SK-N-SH treated with all-trans-retinoic acid at 6 μM for 48 hours (cell line): ENCODE measurements around the gene CMTR1.

ENCODE experiments used
- ATAC-seq: fragments of 200-7000 bp; cut with Tn5 transposase; 3 replicates; pipeline ENCODE4 v1.9.1; 2020; ENCODE audit warnings: mild to moderate bottlenecking, moderate library complexity
- ARNTL ChIP-seq: fragments of 450-650 bp; formaldehyde crosslinking; IDR thresholded peaks from 2 replicates; pipeline ENCODE4 v1.5.0; 2020; ENCODE audit warnings: low read depth, mild to moderate bottlenecking, moderate library complexity, borderline replicate concordance
- CREB5 ChIP-seq: fragments of 250-450 bp; sonication (Bioruptor Pico); IDR thresholded peaks from 2 replicates; pipeline ENCODE4 v1.5.1; 2020; ENCODE audit warnings: low read depth, mild to moderate bottlenecking, moderate library complexity
- CSRNP3 ChIP-seq: fragments of 250-450 bp; sonication (Bioruptor Pico); IDR thresholded peaks from 2 replicates; pipeline ENCODE4 v1.5.1; 2021; ENCODE audit warnings: mild to moderate bottlenecking, moderate library complexity
- ESRRG ChIP-seq: fragments of 250-450 bp; sonication (Bioruptor Pico); IDR thresholded peaks from 2 replicates; pipeline ENCODE4 v1.6.1; 2021; ENCODE audit warnings: mild to moderate bottlenecking
- GLIS3 ChIP-seq: fragments of 250-450 bp; sonication (Bioruptor Pico); IDR thresholded peaks from 2 replicates; pipeline ENCODE4 v1.5.0; 2020; ENCODE audit warnings: mild to moderate bottlenecking, moderate library complexity
- ISL1 ChIP-seq: fragments of 250-450 bp; sonication (Bioruptor Pico); IDR thresholded peaks from 2 replicates; pipeline ENCODE4 v2.1.2; 2022; ENCODE audit warnings: mild to moderate bottlenecking, moderate library complexity
- OSR1 ChIP-seq: fragments of 250-450 bp; sonication (Bioruptor Pico); IDR thresholded peaks from 2 replicates; pipeline ENCODE4 v1.8.0; 2022; ENCODE audit warnings: moderate library complexity, mild to moderate bottlenecking, inconsistent platforms
- PATZ1 ChIP-seq: fragments of 250-450 bp; sonication (Bioruptor Pico); IDR thresholded peaks from 2 replicates; pipeline ENCODE4 v1.8.0; 2020; ENCODE audit warnings: mild to moderate bottlenecking, moderate library complexity, borderline replicate concordance
- PPARA ChIP-seq: fragments of 250-450 bp; sonication (Bioruptor Pico); IDR thresholded peaks from 2 replicates; pipeline ENCODE4 v1.5.0; 2020; ENCODE audit warnings: mild to moderate bottlenecking, borderline replicate concordance
- RARB ChIP-seq: fragments of 250-450 bp; sonication (Bioruptor Pico); IDR thresholded peaks from 2 replicates; pipeline ENCODE4 v1.8.0; 2021; ENCODE audit warnings: mild to moderate bottlenecking, moderate library complexity
- SNAI2 ChIP-seq: fragments of 250-450 bp; sonication (Bioruptor Pico); IDR thresholded peaks from 2 replicates; pipeline ENCODE4 v1.5.0; 2020; ENCODE audit warnings: mild to moderate bottlenecking, moderate library complexity
- TCF4 ChIP-seq: fragments of 250-450 bp; sonication (Bioruptor Pico); IDR thresholded peaks from 2 replicates; pipeline ENCODE4 v1.8.0; 2021; ENCODE audit warnings: mild to moderate bottlenecking, moderate library complexity, borderline replicate concordance
- TOX ChIP-seq: fragments of 250-450 bp; sonication (Bioruptor Pico); IDR thresholded peaks from 2 replicates; pipeline ENCODE4 v1.8.0; 2021; ENCODE audit warnings: mild to moderate bottlenecking, moderate library complexity, borderline replicate concordance
- TSHZ2 ChIP-seq: fragments of 250-450 bp; sonication (Bioruptor Pico); IDR thresholded peaks from 2 replicates; pipeline ENCODE4 v1.5.0; 2020; ENCODE audit warnings: mild to moderate bottlenecking, moderate library complexity
- ZC3H10 ChIP-seq: fragments of 250-450 bp; sonication (Bioruptor Pico); IDR thresholded peaks from 2 replicates; pipeline ENCODE4 v1.5.1; 2021; ENCODE audit warnings: mild to moderate bottlenecking, moderate library complexity
- ZFP3 ChIP-seq: fragments of 250-450 bp; sonication (Bioruptor Pico); IDR thresholded peaks from 2 replicates; pipeline ENCODE4 v1.5.0; 2020; ENCODE audit warnings: mild to moderate bottlenecking, moderate library complexity
- ZFP30 ChIP-seq: fragments of 450-650 bp; formaldehyde crosslinking; IDR thresholded peaks from 2 replicates; pipeline ENCODE4 v1.5.0; 2022; ENCODE audit warnings: mild to moderate bottlenecking, moderate library complexity
- ZNF565 ChIP-seq: fragments of 450-650 bp; formaldehyde crosslinking; conservative IDR thresholded peaks from 2 replicates; pipeline ENCODE4 v1.5.0; 2020; ENCODE audit warnings: low read depth, mild to moderate bottlenecking, moderate library complexity
- ZNF70 ChIP-seq: fragments of 450-650 bp; formaldehyde crosslinking; IDR thresholded peaks from 2 replicates; pipeline ENCODE4 v1.5.0; 2020; ENCODE audit warnings: mild to moderate bottlenecking, moderate library complexity
- ZNF8 ChIP-seq: fragments of 450-650 bp; formaldehyde crosslinking; IDR thresholded peaks from 2 replicates; pipeline ENCODE4 v1.5.0; 2020; ENCODE audit warnings: mild to moderate bottlenecking, moderate library complexity

The CMTR1 gene

GRCh38 chr6:37463110-37463509 lies 30.1 kb downstream of the CMTR1 start:
- ATAC-seq = no peak
- TF ChIP-seq TOX (CRISPR knock-in tag) (no peak), ZNF8 (no peak), ZFP3 (CRISPR knock-in tag) (no peak), CREB5 (no peak), SNAI2 (no peak), PATZ1 (CRISPR knock-in tag) (no peak), ESRRG (CRISPR knock-in tag) (no peak), ZC3H10 (CRISPR knock-in tag) (no peak), ISL1 (CRISPR knock-in tag) (no peak), ZFP30 (no peak), CSRNP3 (no peak), TCF4 (CRISPR knock-in tag) (no peak), RARB (CRISPR knock-in tag) (no peak), OSR1 (CRISPR knock-in tag) (no peak), ARNTL (no peak), PPARA (no peak), ZNF565 (CRISPR knock-in tag) (no peak)

GRCh38 chr6:37467718-37468117 lies 34.7 kb downstream of the CMTR1 start:
- no peak for TF ChIP-seq TOX (CRISPR knock-in tag)
- TF ChIP-seq RARB (CRISPR knock-in tag) = no peak
- no peak for TF ChIP-seq OSR1 (CRISPR knock-in tag)
- no peak for TF ChIP-seq TSHZ2
- no peak for TF ChIP-seq ISL1 (CRISPR knock-in tag)
- TF ChIP-seq SNAI2 = no peak
- TF ChIP-seq PATZ1 (CRISPR knock-in tag) = no peak
- no peak for TF ChIP-seq ZC3H10 (CRISPR knock-in tag)
- no peak for TF ChIP-seq ZNF70
- no peak for TF ChIP-seq GLIS3 (CRISPR knock-in tag)
- TF ChIP-seq CSRNP3 = no peak
- TF ChIP-seq TCF4 (CRISPR knock-in tag) = no peak
- ATAC-seq = no peak
